Endometrial microvascular endothelial cells (primary cell): ENCODE data around the gene ALDH18A1. TPM values are rescaled to one million over a fixed set of nuclear protein-coding genes. Genes with fewer than 3 reads are reported as not detected.

Experiments
- in situ Hi-C: cut with HindIII; loops from 2 replicates; pipeline ENCODE4 v1.10.0; 2017; ENCODE audit warnings: low sequenced_read_pairs, low pct_unique_long_range_greater_than_20kb; ENCODE audit errors: inconsistent ontology term
- total RNA-seq: library from RNA; depleted of rRNA; stranded (reverse); fragments of >200 nt; gene quantifications from one replicate; pipeline ENCODE4 v1.2.3, GENCODE V29; 2015; ENCODE audit errors: inconsistent ontology term

ALDH18A1 gene
- total RNA-seq, 1 donor from 2014 or later = 90.6 TPM

DNA sequence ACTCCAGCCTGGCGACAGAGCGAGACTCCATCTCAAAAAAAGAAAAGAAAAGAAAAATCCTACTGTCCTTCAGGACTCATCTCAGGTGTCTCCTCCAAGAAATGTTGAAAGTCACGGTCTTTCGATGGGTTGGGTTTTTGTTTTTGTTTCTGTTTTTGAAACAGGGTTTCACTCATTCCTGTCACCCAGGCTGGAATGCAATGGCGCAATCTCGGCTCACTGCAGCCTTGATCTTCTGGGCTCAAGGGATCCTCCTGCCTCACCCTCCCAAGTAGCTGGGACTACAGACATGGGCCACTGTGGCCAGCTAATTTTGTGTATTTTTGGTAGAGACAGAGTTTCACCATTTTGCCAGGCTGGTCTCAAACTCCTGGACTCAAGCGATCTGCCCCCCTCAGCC lies 92.2 kb downstream of the ALDH18A1 start:
- in situ Hi-C loops = no loop called here

DNA sequence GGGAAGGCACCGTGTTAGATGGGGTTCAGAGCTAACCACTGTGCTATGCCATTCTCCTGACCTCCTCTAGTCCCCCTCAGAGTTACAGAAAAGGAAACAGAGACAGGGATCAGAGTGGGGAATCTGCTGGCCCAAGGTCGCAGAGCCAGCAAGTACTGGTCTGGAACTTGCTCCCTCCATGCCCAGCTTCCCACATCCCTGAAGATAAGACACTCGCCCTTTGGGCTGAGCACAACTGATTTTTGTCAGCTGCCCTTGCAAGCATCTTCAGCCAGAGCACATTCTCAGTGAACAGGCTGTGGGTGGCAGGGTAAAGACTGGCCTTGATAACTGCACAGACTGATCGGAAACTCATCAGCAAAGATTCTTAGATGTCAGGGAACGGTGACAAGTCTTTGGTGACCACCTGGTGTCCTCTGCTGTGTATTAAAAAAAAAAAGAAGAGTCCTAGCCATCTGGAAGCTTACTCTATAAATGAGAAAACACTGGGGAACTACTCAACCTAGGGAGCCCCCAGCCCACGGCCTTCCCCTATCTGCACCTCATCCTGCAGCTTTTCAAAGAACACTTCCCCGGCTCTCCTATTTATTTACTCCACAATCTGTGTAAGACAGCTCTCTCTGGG lies 94.1 kb downstream of the ALDH18A1 start:
- in situ Hi-C loops = no loop called here

DNA sequence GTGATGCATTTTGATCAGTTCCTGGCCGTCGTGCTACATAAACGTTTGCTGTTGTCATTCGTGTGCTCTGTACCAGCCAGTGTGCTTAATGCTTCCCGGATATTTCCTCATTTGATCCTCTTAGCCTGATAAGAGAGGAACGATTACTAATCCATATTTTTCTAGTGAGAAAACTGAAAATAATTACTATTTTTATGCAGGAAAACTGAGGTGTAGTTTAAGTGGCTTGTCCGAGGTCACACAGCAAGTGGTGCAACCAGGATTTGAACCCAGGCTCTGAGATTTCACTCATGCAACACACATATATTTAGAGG lies 94.7 kb downstream of the ALDH18A1 start:
- in situ Hi-C loops = no loop called here

DNA sequence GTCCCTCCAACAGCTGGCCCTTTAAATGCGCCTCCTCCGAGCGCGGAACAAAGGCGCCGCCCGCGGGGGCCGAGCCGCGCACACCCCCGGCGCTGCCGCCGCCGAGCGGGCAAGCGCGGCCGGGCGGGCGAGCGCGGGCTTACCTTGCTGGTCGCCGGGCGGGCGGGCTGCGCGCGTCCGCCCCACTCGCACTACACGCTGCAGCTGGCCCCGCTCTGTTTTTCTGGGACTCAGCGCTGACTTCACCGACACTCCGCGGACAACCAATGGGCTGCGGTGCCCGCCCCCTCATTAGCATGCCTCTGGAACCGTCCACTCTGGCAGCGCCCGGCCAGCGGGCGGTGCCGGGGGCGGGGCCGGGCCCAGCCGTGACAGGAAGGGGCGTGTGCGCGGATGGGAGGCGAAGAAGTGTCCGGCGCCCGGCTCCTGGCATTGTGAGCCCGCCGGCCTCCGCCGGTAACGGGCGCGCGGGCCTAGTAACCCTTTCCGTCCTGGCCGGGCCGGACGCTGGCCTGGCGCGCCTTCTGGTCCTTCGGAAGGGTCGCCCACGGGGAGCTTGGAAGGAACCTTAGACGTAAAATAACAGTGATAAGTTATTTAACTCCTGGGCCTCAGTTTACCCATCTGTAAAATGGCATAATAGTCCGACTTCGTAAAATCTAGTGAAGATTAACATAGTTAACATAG lies 95.2 kb downstream of the ALDH18A1 start, which contains the start of gene SORBS1:
SORBS1 (minus strand) TSS at position 195 of the 687 bp plus-strand sequence. CDS start 120,236 bp downstream, outside the sequence.
- in situ Hi-C loops = no loop called here

DNA sequence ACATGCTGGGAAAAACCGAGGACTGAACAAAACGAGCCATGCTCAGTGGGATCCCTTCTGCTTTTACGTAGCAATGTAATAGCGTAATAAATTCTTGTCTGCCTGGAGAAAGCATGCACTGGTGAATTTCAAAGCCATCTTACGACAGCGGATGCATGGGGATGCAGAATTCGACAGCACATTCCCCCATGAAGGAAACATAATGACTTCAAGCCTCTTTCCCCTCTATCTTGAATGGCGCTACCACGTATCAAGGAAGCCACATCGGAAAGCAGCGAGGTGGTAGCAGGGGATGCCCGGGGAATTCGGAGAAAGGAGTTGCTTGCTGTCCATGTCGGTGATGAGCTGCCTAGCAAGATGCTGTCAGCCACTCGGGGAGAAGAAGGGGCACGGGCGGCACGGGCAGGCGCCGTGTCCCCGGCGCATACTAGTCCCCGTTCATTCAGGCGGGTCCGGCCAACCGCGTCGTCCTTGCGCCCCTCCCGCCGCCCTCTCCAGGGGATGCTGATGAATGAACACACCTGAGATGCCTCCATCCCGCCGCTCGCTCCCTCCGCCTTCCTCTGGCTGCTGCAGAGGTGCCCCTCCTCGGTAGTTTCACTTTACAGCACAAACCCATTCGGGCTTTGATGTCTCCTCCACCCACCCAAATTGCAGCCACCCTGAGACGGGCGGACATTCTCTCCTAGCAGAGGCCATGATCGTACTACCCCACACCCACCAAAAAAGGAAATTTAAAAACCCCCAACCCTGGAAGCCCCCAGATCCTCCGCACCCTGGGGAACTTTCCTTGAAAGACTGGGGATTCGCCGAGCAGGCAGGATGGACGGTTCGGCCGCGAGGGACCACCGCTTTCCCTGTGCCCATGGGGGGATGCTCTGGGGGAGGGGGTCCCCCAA lies 96.0 kb downstream of the ALDH18A1 start:
- in situ Hi-C loops = no loop called here

DNA sequence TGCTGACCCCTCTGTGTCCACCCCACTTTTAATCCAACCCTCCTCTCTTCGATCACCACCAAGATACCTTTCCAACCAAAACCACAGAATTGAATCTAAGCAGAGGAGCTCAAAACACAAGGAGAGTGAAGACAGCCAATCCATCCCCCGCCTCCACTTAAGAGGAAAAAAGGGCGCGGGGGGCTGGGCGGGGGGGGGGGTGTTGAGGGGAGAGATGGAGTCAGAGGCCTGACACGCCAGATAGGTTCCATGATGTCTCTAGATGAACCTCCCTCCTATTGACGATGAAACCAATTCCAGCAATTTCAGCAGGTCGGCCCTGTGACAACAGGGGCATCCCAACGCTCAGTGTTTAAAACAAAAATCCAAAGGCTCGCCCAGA lies 96.6 kb downstream of the ALDH18A1 start:
- in situ Hi-C loops = no loop called here

DNA sequence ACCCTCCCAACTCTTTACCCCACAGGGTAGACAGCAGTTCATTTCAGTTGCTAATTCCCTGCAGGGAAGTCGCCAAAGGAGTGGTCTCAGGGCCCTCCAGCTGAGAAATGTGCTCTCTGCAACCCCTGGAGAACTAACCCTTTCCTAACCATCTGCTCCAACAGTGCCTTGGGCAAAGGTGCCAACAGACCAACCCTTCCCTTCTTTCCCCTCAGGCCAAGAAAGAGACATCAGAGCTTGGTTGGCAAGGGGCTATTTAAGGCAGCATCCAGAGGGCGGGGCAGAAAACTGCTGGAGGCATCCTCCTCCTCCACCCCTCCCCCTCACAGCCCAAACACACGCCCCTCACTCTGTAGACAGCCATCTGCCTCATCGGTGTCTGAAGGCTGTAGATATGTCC lies 97.0 kb downstream of the ALDH18A1 start:
- in situ Hi-C loops = no loop called here

DNA sequence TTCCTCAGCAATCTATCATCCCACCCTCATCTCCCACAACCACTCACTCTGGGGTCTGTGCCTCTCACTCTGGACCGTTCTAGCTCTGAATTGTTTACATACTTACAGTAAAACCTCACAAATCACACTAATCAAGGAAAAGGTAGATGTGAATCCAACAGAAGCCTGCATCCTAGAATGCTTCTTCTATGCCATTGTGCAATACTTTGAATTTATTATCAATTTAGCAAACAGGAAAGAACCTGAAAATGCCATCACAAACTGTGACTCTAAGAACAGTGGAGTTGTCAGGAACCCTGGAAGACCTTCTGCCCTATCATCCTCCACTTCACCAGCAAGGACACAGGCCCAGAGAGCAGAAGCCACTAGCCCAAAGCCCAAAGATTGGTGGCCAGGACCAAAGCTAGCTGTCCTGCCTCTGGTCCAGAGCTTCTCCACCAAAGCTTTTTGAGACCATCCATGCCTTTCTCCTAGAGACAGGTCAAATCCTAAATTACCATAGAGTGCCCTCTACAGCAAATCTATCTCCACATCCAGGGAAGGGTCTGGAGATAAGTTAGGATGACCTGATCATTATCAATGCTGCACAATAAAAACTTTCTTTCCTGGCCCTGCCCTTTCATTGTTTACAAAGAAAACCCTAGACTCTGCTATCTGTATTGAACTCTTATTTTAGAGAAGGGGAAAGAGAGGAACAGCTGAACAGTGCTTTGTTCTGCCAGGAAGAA lies 97.8 kb downstream of the ALDH18A1 start:
- in situ Hi-C loops = no loop called here

DNA sequence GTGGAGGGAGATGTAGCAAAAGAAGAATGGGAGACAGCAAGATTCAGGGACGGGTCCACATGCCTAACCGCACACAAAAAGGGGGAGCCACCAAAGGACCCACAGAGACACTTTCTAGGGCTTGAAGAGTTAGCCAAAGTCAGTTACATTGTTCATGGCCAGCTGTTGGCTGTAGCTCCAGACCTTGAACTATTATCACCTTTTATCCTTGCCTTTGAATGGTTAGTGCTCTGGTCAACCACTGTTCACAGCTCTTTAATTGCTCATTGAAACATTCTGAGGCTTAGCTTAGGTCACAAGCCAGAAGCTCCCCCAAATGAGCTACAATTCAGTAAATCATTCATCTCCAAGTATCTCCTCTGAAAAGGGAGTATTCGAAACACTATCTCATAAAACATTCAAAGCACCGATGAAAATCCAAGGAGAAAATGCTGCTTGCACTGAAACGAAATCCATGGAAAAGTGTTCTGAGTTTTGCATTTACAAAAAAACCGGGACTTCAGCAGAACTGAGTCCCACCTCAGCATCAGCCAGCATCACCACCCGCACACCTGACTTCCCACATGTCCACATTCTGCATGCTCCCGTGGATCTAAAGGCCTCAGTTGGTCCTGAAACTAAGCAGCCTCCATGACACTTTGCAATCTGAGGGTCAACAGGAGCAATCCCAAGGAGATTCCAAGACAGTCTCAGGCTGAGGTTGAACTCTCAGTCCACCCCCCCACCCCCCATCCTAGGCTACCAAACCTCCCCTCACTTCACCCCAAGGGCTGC lies 99.3 kb downstream of the ALDH18A1 start:
- in situ Hi-C loops = no loop called here

Other genes with a start within 250 kb of the ALDH18A1 start
- gene SORBS1, start 95.3 kb downstream of the ALDH18A1 start, total RNA-seq = 4.5 TPM
- 59.9 TPM for gene TCTN3, start 37.2 kb upstream of the ALDH18A1 start, total RNA-seq
- gene ENTPD1, start 99.5 kb upstream of the ALDH18A1 start, total RNA-seq = 10.7 TPM